A673 (cell line): ENCODE results near the gene PDE8B. TPM values are rescaled to one million over a fixed set of nuclear protein-coding genes. Genes with fewer than 3 reads are reported as not detected.

Source experiments
- BruUV-seq: library from RNA; stranded (reverse); fragments of 400-500 nt; replicated peaks from 2 replicates; lab custom pipeline; 2021; lab: Mats Ljungman, UMichigan
- CTCF ChIA-PET: fragments of 300-600 bp; sonication (Branson Sonifier 250); formaldehyde crosslinking; loops from one replicate; lab custom pipeline; 2022; ENCODE audit warnings: antibody characterized with exemption; lab: Charles Lee
- POLR2A ChIA-PET: fragments of 300-600 bp; sonication (Branson Sonifier 250); formaldehyde crosslinking; loops from one replicate; lab custom pipeline; 2022; ENCODE audit warnings: antibody characterized with exemption; ENCODE audit not compliant: low non-redundant PET; lab: Charles Lee
- DNase-seq: peaks from one replicate; pipeline ENCODE4 v3.0.0-alpha.2; 2015; ENCODE audit warnings: low spot score
- H3K27ac ChIP-seq: fragments of 200-600 bp; sonication (generic); 2 replicates; pipeline ENCODE4 v1.5.1; 2016; ENCODE audit warnings: mixed run types, low read depth, mild to moderate bottlenecking, mixed read lengths, antibody characterized with exemption, low read length; ENCODE audit not compliant: poor library complexity, severe bottlenecking
- H3K27me3 ChIP-seq: fragments of 200-600 bp; sonication (generic); replicated peaks from 2 replicates; pipeline ENCODE4 v1.6.1; 2017; ENCODE audit warnings: mixed run types, low read depth, mild to moderate bottlenecking, mixed read lengths, antibody characterized with exemption, low read length; ENCODE audit not compliant: insufficient read depth, poor library complexity
- H3K36me3 ChIP-seq: fragments of 200-600 bp; sonication (generic); 2 replicates; pipeline ENCODE4 v1.6.1; 2016; ENCODE audit warnings: mixed run types, mild to moderate bottlenecking, mixed read lengths, antibody characterized with exemption, low read length; ENCODE audit not compliant: insufficient read depth, poor library complexity, severe bottlenecking
- H3K4me1 ChIP-seq: fragments of 200-600 bp; sonication (generic); 2 replicates; pipeline ENCODE4 v1.6.1; 2017; ENCODE audit warnings: mixed run types, mild to moderate bottlenecking, mixed read lengths, antibody characterized with exemption, low read length; ENCODE audit not compliant: insufficient read depth, poor library complexity, severe bottlenecking
- H3K4me3 ChIP-seq: fragments of 200-600 bp; sonication (generic); 2 replicates; pipeline ENCODE4 v1.5.1; 2016; ENCODE audit warnings: low read depth, mixed run types, mild to moderate bottlenecking, mixed read lengths, low read length; ENCODE audit not compliant: poor library complexity, severe bottlenecking
- H3K9me3 ChIP-seq: fragments of 200-600 bp; sonication (generic); 2 replicates; pipeline ENCODE4 v1.6.1; 2016; ENCODE audit warnings: mixed run types, low read depth, mild to moderate bottlenecking, mixed read lengths, antibody characterized with exemption, low read length; ENCODE audit not compliant: poor library complexity, severe bottlenecking
- EZH2 ChIP-seq: fragments of 200-600 bp; sonication (generic); IDR thresholded peaks from 2 replicates; pipeline ENCODE4 v1.6.1; 2017; ENCODE audit warnings: borderline replicate concordance, low read depth, mild to moderate bottlenecking, mixed read lengths, antibody characterized with exemption, low read length; ENCODE audit not compliant: poor library complexity, severe bottlenecking
- intact Hi-C: fragments of 100-400 bp; cut with micrococcal nuclease; formaldehyde crosslinking; loops from one replicate; pipeline ENCODE4 v1.10.0; 2022; ENCODE audit not compliant: unreplicated experiment
- total RNA-seq: library from RNA; stranded (reverse); gene quantifications from 2 replicates; pipeline ENCODE4 v1.2.3, GENCODE V29; 2021
- TF ChIP-seq, protein P1 (sequence below): fragments of 300-800, 200-600 bp; sonication (generic); conservative IDR thresholded peaks from 2 replicates; pipeline ENCODE4 v1.5.1; 2017; ENCODE audit warnings: low read depth, mild to moderate bottlenecking, antibody characterized with exemption, low read length, moderate library complexity, mixed read lengths

PDE8B gene
- total RNA-seq, 1 experiment from 2014 or later, result 0.69 TPM

DNA sequence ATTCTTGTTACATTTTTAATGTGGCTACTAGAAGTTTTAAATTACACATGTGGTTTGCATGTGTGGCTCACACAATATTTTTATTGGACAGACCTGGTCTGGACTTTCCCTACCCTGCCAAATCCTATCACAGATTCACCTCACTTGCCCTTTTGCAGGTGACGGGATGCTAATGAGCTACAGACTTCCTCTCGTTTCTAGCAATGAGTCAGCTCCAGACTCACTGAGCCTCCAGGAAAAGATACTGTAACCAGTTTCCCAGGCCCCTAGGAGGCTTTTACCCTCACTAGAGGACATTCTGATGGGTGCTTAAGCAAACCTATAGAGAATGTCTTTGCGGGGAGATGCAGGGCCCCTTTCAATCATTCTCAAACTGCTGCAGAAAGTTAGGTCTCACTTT lies 146.3 kb downstream of the PDE8B start:
- Histone ChIP-seq H3K4me1 (no peaks in the 10 kb centered on the region), H3K4me3 (no peak overlapping the region), H3K27ac (no peak overlapping the region), H3K36me3 (no peaks in the 10 kb centered on the region), H3K27me3 (no peaks in the 10 kb centered on the region), H3K9me3 (no peaks in the 10 kb centered on the region)
- POLR2A ChIA-PET, result no interaction called here
- CTCF ChIA-PET, result no interaction called here
- no TSS peak for BruUV-seq
- DNase-seq, result no peak
- TF ChIP-seq, protein P1, sequence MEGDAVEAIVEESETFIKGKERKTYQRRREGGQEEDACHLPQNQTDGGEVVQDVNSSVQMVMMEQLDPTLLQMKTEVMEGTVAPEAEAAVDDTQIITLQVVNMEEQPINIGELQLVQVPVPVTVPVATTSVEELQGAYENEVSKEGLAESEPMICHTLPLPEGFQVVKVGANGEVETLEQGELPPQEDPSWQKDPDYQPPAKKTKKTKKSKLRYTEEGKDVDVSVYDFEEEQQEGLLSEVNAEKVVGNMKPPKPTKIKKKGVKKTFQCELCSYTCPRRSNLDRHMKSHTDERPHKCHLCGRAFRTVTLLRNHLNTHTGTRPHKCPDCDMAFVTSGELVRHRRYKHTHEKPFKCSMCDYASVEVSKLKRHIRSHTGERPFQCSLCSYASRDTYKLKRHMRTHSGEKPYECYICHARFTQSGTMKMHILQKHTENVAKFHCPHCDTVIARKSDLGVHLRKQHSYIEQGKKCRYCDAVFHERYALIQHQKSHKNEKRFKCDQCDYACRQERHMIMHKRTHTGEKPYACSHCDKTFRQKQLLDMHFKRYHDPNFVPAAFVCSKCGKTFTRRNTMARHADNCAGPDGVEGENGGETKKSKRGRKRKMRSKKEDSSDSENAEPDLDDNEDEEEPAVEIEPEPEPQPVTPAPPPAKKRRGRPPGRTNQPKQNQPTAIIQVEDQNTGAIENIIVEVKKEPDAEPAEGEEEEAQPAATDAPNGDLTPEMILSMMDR, result no peak
- no peak for TF ChIP-seq EZH2
- intact Hi-C loops, result no loop called here

DNA sequence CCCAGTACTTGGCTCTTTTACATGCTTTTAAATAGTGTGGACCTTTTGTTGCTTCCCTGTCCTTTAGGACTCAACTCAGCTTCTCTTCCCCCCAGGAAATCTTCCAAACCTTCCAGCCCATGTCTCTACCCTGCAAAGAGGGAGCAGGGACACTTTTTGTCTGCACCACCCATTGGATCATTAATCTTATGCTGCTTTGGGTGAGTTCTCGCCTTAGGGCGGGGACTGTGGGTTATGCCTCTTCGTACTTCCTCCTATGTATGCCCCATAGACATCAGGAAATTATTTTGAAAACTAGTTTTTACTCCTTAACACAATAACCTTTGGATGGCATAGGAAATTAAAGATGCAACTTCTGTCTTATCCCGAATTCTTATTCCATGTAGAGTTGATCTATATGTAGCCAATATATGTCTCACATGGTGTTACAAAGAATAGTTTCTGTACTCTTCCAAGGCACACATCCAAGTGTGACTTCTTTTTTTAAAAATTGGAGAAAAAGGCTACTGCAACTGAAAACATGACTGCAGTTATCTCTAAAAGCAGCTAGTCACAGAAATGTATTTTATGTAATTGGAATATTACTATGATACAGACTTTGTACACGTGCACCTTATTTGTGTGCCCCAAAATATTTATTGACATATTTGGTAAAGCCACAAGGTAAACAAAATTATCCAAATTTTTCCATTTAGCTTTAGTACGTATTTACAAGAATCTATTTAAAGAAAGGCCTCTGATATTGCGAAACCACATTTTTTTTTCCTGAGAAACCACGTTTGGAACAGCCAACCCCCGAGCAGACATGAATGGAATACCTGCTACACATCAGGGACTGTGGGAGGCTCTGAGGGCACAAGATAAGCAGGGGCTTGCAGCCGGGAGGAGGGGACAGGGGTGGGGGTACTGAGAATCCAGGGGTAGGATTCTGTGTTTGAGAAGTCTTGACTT lies 148.1 kb downstream of the PDE8B start:
- intact Hi-C loops, result no loop called here
- Histone ChIP-seq H3K27ac (no peak overlapping the region), H3K4me3 (no peak overlapping the region), H3K9me3 (no peaks in the 10 kb centered on the region), H3K27me3 (no peaks in the 10 kb centered on the region), H3K4me1 (no peaks in the 10 kb centered on the region), H3K36me3 (no peaks in the 10 kb centered on the region)
- no peak for DNase-seq
- CTCF ChIA-PET, result no interaction called here
- POLR2A ChIA-PET, result no interaction called here
- BruUV-seq, result no TSS peak
- TF ChIP-seq, protein P1, result no peak
- TF ChIP-seq EZH2, result no peak

- DNase-seq, result no peak
- Histone ChIP-seq H3K27ac (no peak overlapping the region), H3K27me3 (no peaks in the 10 kb centered on the region), H3K4me1 (no peaks in the 10 kb centered on the region), H3K4me3 (no peak overlapping the region), H3K36me3 (no peaks in the 10 kb centered on the region), H3K9me3 (no peaks in the 10 kb centered on the region)
- TF ChIP-seq, protein P1, result no peak
- TF ChIP-seq EZH2, result no peak
- POLR2A ChIA-PET, result no interaction called here
- intact Hi-C loops, result no loop called here
- BruUV-seq, result no TSS peak
- CTCF ChIA-PET, result no interaction called here
Measured at GRCh38 chr5:77359231-77359630, 148.8 kb downstream of the PDE8B start.
